Activated T-cell treated with anti-CD3 and anti-CD28 coated beads, Interleukin-2, amount 50 U/mL, for 4 hours (primary cell): ENCODE results near the gene SRP14. TPM values are rescaled to one million over a fixed set of nuclear protein-coding genes. Genes with fewer than 3 reads are reported as not detected.
"Not testable (repeated sequence)": the region's sequence is repeated elsewhere in the genome, so short reads cannot be mapped to it uniquely, and the experiment has no call there.

ENCODE experiments used
- ATAC-seq, 2 donors: fragments of 200-7000 bp; cut with Tn5 transposase; one replicate each; pipeline ENCODE4 v1.10.0; 2021
- DNase-seq: peaks from one replicate; pipeline ENCODE4 v3.0.0-alpha.2; 2020
- H3K27me3 Mint-ChIP-seq: one replicate; pipeline ENCODE4 v1.8.0; 2021; ENCODE audit warnings: low read depth, mixed read lengths
- H3K36me3 Mint-ChIP-seq: one replicate; pipeline ENCODE4 v1.8.0; 2022; ENCODE audit warnings: mixed read lengths; ENCODE audit not compliant: insufficient read depth
- H3K4me1 Mint-ChIP-seq: one replicate; pipeline ENCODE4 v1.8.0; 2021; ENCODE audit warnings: low read depth, mixed read lengths
- H3K4me3 Mint-ChIP-seq: one replicate; pipeline ENCODE4 v1.8.0; 2021; ENCODE audit warnings: mild to moderate bottlenecking, moderate library complexity, mixed read lengths
- H3K9me3 Mint-ChIP-seq: one replicate; pipeline ENCODE4 v1.8.0; 2021; ENCODE audit warnings: mixed read lengths
- total RNA-seq, 3 donors: library from RNA; stranded (reverse); gene quantifications; one replicate each; pipeline ENCODE4 v1.2.1, GENCODE V29; 2021

SRP14 gene
- total RNA-seq, 3 donors from 2014 or later = 186 to 222 (median 214) TPM

GRCh38 chr15:40006003-40006402, 33.0 kb downstream of the SRP14 start:
- Mint-ChIP-seq H3K9me3 (no peaks in the 10 kb centered on the region), H3K4me1 (no peaks in the 10 kb centered on the region), H3K4me3 (no peak overlapping the region), H3K27me3 (no peaks in the 10 kb centered on the region), H3K36me3 (peaks cover 36% of the 10 kb centered on the region)
- no peak for DNase-seq
- ATAC-seq = no peak

GRCh38 chr15:40003116-40003916, 35.7 kb downstream of the SRP14 start:
- DNase-seq (no peak), ATAC-seq (no peak)
- Mint-ChIP-seq H3K27me3 (no peaks in the 10 kb centered on the region), H3K9me3 (no peaks in the 10 kb centered on the region), H3K36me3 (peaks cover 20% of the 10 kb centered on the region), H3K4me1 (no peaks in the 10 kb centered on the region), H3K4me3 (no peak overlapping the region)

- peaks cover 18% of the 10 kb centered on the region for H3K36me3 Mint-ChIP-seq
- H3K9me3 Mint-ChIP-seq = no peaks in the 10 kb centered on the region
- no peaks in the 10 kb centered on the region for H3K4me1 Mint-ChIP-seq
- no peak for ATAC-seq
- H3K4me3 Mint-ChIP-seq = no peak overlapping the region
- DNase-seq = no peak
- no peaks in the 10 kb centered on the region for H3K27me3 Mint-ChIP-seq
These were observed 36.7 kb downstream of the SRP14 start for GRCh38 chr15:40002295-40002694.

GRCh38 chr15:39999538-40000200, 39.3 kb downstream of the SRP14 start:
- ATAC-seq = no peak
- H3K27me3 Mint-ChIP-seq = no peaks in the 10 kb centered on the region

GRCh38 chr15:39998511-39999077, 40.4 kb downstream of the SRP14 start:
- H3K27me3 Mint-ChIP-seq = no peaks in the 10 kb centered on the region
- H3K4me1 Mint-ChIP-seq = no peaks in the 10 kb centered on the region
- no peak for DNase-seq
- no peaks in the 10 kb centered on the region for H3K9me3 Mint-ChIP-seq
- H3K4me3 Mint-ChIP-seq = no peak overlapping the region
- H3K36me3 Mint-ChIP-seq = peaks cover 24% of the 10 kb centered on the region
- ATAC-seq = no peak

More at GRCh38 chr15:39999538-40000200, 39.3 kb downstream of the SRP14 start:
- Mint-ChIP-seq H3K4me3 (no peak overlapping the region), H3K36me3 (peaks cover 23% of the 10 kb centered on the region), H3K4me1 (no peaks in the 10 kb centered on the region), H3K9me3 (no peaks in the 10 kb centered on the region)
- DNase-seq = no peak

- Mint-ChIP-seq H3K27me3 (no peaks in the 10 kb centered on the region), H3K9me3 (no peaks in the 10 kb centered on the region), H3K36me3 (peaks cover 29% of the 10 kb centered on the region), H3K4me1 (no peaks in the 10 kb centered on the region), H3K4me3 (no peak overlapping the region)
- DNase-seq (no peak), ATAC-seq (no peak)
These were observed 41.3 kb downstream of the SRP14 start for GRCh38 chr15:39997639-39998038.

GRCh38 chr15:39997031-39997430, 42.0 kb downstream of the SRP14 start:
- H3K4me1 Mint-ChIP-seq = no peaks in the 10 kb centered on the region
- H3K36me3 Mint-ChIP-seq = peaks cover 32% of the 10 kb centered on the region
- H3K4me3 Mint-ChIP-seq = no peak overlapping the region
- DNase-seq = no peak
- H3K27me3 Mint-ChIP-seq = no peaks in the 10 kb centered on the region
- no peaks in the 10 kb centered on the region for H3K9me3 Mint-ChIP-seq
- ATAC-seq = no peak

- ATAC-seq, H3K4me1 Mint-ChIP-seq, H3K4me3 Mint-ChIP-seq, DNase-seq, H3K9me3 Mint-ChIP-seq, H3K27me3 Mint-ChIP-seq: not testable (repeated sequence)
- H3K36me3 Mint-ChIP-seq = peaks cover 37% of the 10 kb centered on the region
These were observed 42.8 kb downstream of the SRP14 start for GRCh38 chr15:39996228-39996627.

GRCh38 chr15:39992953-39993352, 46.0 kb downstream of the SRP14 start:
- H3K9me3 Mint-ChIP-seq, H3K4me3 Mint-ChIP-seq: not testable (repeated sequence)

GRCh38 chr15:39990706-39991105, 48.3 kb downstream of the SRP14 start:
- H3K9me3 Mint-ChIP-seq = no peaks in the 10 kb centered on the region
- no peaks in the 10 kb centered on the region for H3K27me3 Mint-ChIP-seq
- H3K4me3 Mint-ChIP-seq = no peak overlapping the region
- peaks cover 34% of the 10 kb centered on the region for H3K36me3 Mint-ChIP-seq
- DNase-seq (no peak), ATAC-seq (no peak)
- no peaks in the 10 kb centered on the region for H3K4me1 Mint-ChIP-seq

More at GRCh38 chr15:39992953-39993352, 46.0 kb downstream of the SRP14 start:
- DNase-seq, H3K4me1 Mint-ChIP-seq, ATAC-seq, H3K27me3 Mint-ChIP-seq: not testable (repeated sequence)
- H3K36me3 Mint-ChIP-seq = peaks cover 41% of the 10 kb centered on the region

- H3K9me3 Mint-ChIP-seq = peaks cover 4% of the 10 kb centered on the region
- ATAC-seq (no peak), DNase-seq (no peak)
- no peaks in the 10 kb centered on the region for H3K4me1 Mint-ChIP-seq
- H3K27me3 Mint-ChIP-seq = no peaks in the 10 kb centered on the region
- H3K4me3 Mint-ChIP-seq = no peak overlapping the region
- peaks cover 38% of the 10 kb centered on the region for H3K36me3 Mint-ChIP-seq
These were observed 51.2 kb downstream of the SRP14 start for GRCh38 chr15:39987821-39988220.

Other genes starting within 250 kb of the SRP14 start
- gene GPR176, start 118.9 kb downstream of the SRP14 start, total RNA-seq = under 1 TPM; 0.13 to 0.19 (median 0.13) TPM
- 10 to 100 TPM; 17.6 to 20.9 (median 19.5) TPM for gene EIF2AK4, start 105.1 kb downstream of the SRP14 start, total RNA-seq
- 1 to 10 TPM; 3.1 to 7.1 (median 6.6) TPM for gene BMF, start 69.7 kb upstream of the SRP14 start, total RNA-seq
- 10 to 100 TPM; 12.1 to 17.4 (median 15.6) TPM for gene BUB1B, start 121.9 kb upstream of the SRP14 start, total RNA-seq
- gene PAK6, start 199.9 kb upstream of the SRP14 start, total RNA-seq = under 1 TPM; 0.28 to 0.84 (median 0.76) TPM
- not detected for gene ANKRD63, start 243.9 kb upstream of the SRP14 start, total RNA-seq